CD14-positive monocyte (primary cell): Measurements from ENCODE around the gene CAMK1D. TPM values are rescaled to one million over a fixed set of nuclear protein-coding genes. Genes with fewer than 3 reads are reported as not detected.

Experiments
- DNase-seq, 3 donors: peaks; one replicate each; pipeline ENCODE4 v3.0.0-alpha.2; 2011 to 2022
- H2AFZ ChIP-seq: 2 replicates; pipeline ENCODE4 v1.6.0; 2012; ENCODE audit warnings: mild to moderate bottlenecking, low read depth, low read length, inconsistent platforms; ENCODE audit not compliant: insufficient read depth, poor library complexity, severe bottlenecking
- H3K27ac ChIP-seq, 2 donors: 1 replicate in 1 of 2; 2 replicates in 1 of 2; pipeline ENCODE4 v1.5.1; 2012 to 2013; ENCODE audit warnings: low read length in 2 of 2, control low read depth in 1 of 2, inconsistent platforms in 1 of 2, low read depth in 1 of 2, mild to moderate bottlenecking in 1 of 2
- H3K27me3 ChIP-seq, 2 donors: one replicate each; pipeline versions ENCODE4 v1.6.0 to v1.6.1; 2011 to 2013; ENCODE audit warnings: low read length in 2 of 2; ENCODE audit not compliant: control insufficient read depth in 2 of 2, insufficient read depth in 2 of 2
- H3K36me3 ChIP-seq, 2 donors: replicated peaks in 1 of 2; 1 replicate in 1 of 2; 2 replicates in 1 of 2; pipeline versions ENCODE4 v1.5.1 to v1.6.1; 2012 to 2013; ENCODE audit warnings: low read length in 2 of 2, control low read depth in 1 of 2, inconsistent platforms in 1 of 2, mild to moderate bottlenecking in 1 of 2; ENCODE audit not compliant: insufficient read depth in 2 of 2, control insufficient read depth in 1 of 2
- H3K4me1 ChIP-seq, 2 donors: 1 replicate in 1 of 2; 2 replicates in 1 of 2; pipeline versions ENCODE4 v1.5.1 to v1.6.1; 2012 to 2013; ENCODE audit warnings: low read length in 2 of 2, control low read depth in 1 of 2, inconsistent platforms in 1 of 2, mild to moderate bottlenecking in 1 of 2, moderate library complexity in 1 of 2; ENCODE audit not compliant: insufficient read depth in 2 of 2, control insufficient read depth in 1 of 2
- H3K4me2 ChIP-seq: replicated peaks from 2 replicates; pipeline ENCODE3; 2012; ENCODE audit warnings: low read length, moderate library complexity, mild to moderate bottlenecking; ENCODE audit not compliant: poor library complexity, severe bottlenecking; ENCODE audit errors: extremely low read depth
- H3K4me3 ChIP-seq, 3 experiments: fragments of 200-600 bp in 1 of 3; sonication (generic) in 1 of 3; replicated peaks in 1 of 3; 1 replicate in 2 of 3; 2 replicates in 1 of 3; pipeline ENCODE4 v1.5.1; 2011 to 2013; ENCODE audit warnings: low read length in 3 of 3, mild to moderate bottlenecking in 3 of 3, control low read depth in 2 of 3, low read depth in 2 of 3, inconsistent platforms in 1 of 3, moderate library complexity in 1 of 3
- H3K79me2 ChIP-seq: 2 replicates; pipeline ENCODE4 v1.6.0; 2012; ENCODE audit warnings: mild to moderate bottlenecking, control low read depth, inconsistent platforms, low read length, moderate library complexity; ENCODE audit not compliant: insufficient read depth
- H3K9ac ChIP-seq: 2 replicates; pipeline ENCODE4 v1.6.0; 2017; ENCODE audit warnings: low read length, mild to moderate bottlenecking; ENCODE audit not compliant: insufficient read depth, poor library complexity, severe bottlenecking
- H3K9me3 ChIP-seq, 2 donors: replicated peaks in 1 of 2; 1 replicate in 1 of 2; 2 replicates in 1 of 2; pipeline versions ENCODE4 v1.5.1 to v1.6.1; 2012 to 2013; ENCODE audit warnings: low read length in 2 of 2, control low read depth in 1 of 2; ENCODE audit not compliant: control insufficient read depth in 1 of 2, insufficient read depth in 1 of 2
- H4K20me1 ChIP-seq: 2 replicates; pipeline ENCODE4 v1.6.0; 2012; ENCODE audit warnings: mild to moderate bottlenecking, low read length, control low read depth, moderate library complexity; ENCODE audit not compliant: insufficient read depth
- H3K27ac Mint-ChIP-seq, 7 donors: one replicate each; pipeline ENCODE4 v1.8.0; 2020; ENCODE audit warnings: mild to moderate bottlenecking in 7 of 7, mixed read lengths in 7 of 7, moderate library complexity in 6 of 7, inconsistent platforms in 2 of 7
- H3K27me3 Mint-ChIP-seq, 3 donors: one replicate each; pipeline ENCODE4 v1.8.0; 2021 to 2022; ENCODE audit warnings: low read depth in 3 of 3, mild to moderate bottlenecking in 3 of 3, mixed read lengths in 3 of 3, moderate library complexity in 3 of 3, inconsistent platforms in 1 of 3
- H3K36me3 Mint-ChIP-seq, 2 donors: one replicate each; pipeline ENCODE4 v1.8.0; 2020; ENCODE audit warnings: mixed read lengths in 2 of 2, inconsistent platforms in 1 of 2, mild to moderate bottlenecking in 1 of 2
- H3K4me1 Mint-ChIP-seq: one replicate; pipeline ENCODE4 v1.8.0; 2020; ENCODE audit warnings: mild to moderate bottlenecking, mixed read lengths
- H3K4me3 Mint-ChIP-seq, 2 donors: one replicate each; pipeline ENCODE4 v1.8.0; 2020; ENCODE audit warnings: mild to moderate bottlenecking in 2 of 2, mixed read lengths in 2 of 2, moderate library complexity in 1 of 2
- H3K9me3 Mint-ChIP-seq, 7 donors: one replicate each; pipeline ENCODE4 v1.8.0; 2020 to 2022; ENCODE audit warnings: mixed read lengths in 7 of 7, mild to moderate bottlenecking in 6 of 7, moderate library complexity in 6 of 7, inconsistent platforms in 2 of 7
- WGBS: methylation state at CpG from one replicate; pipeline ENCODE4 v1.1.5; 2013; ENCODE audit warnings: missing lambda C conversion rate; ENCODE audit not compliant: insufficient coverage; 5-methylcytosine and 5-hydroxymethylcytosine counted together
- intact Hi-C, 2 donors: fragments of 100-400 bp; cut with micrococcal nuclease; formaldehyde crosslinking; loops; one replicate each; pipeline versions ENCODE4 v1.15.0 to v1.15.1; 2023
- polyA plus RNA-seq, 3 donors: library from polyadenylated mRNA; depleted of rRNA in 1 of 3; unstranded in 2 of 3; stranded (reverse) in 1 of 3; fragments of 300-500 nt in 2 of 3; fragments of >200 nt in 1 of 3; fragmentation: Illumina TruSeq in 2 of 3; gene quantifications; 1 replicate in 2 of 3; 2 replicates in 1 of 3; pipeline ENCODE4 v1.2.3, GENCODE V29; 2012 to 2021
- TF ChIP-seq, protein P1 (sequence below): fragments of 200-600 bp; IDR thresholded peaks from one replicate; pipeline ENCODE4 v1.8.0; 2022; ENCODE audit warnings: antibody characterized with exemption, mild to moderate bottlenecking

The CAMK1D gene
- polyA plus RNA-seq, 3 donors = 6.7 to 11.8 (median 7.1) TPM

DNA sequence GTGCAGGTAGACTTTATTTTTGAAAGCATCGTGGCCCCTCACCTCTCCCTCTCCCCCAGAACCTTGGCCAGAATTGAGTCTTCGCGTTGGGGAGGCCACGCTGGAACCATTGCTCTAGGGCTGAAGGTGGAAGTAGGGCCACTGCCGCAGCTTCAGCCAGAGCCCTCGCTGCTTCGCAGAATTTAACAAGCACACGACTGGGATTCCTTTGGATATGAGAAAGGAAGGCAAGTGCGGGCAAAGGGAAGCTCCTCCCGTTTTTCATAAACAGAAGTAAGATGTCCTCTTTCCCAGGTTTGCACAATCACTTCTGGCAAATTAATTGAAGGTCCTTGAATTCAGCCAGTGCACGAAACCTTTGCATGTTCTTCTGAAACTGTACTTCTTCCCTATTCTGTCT is 484.1 kb downstream of the CAMK1D start:
- Histone ChIP-seq H2AFZ (no peak overlapping the region), H3K4me1 (no peaks in the 10 kb centered on the region), H4K20me1 (no peaks in the 10 kb centered on the region), H3K9me3 (no peaks in the 10 kb centered on the region), H3K4me2 (no peak overlapping the region), H3K9ac (no peak overlapping the region), H3K4me3 (no peak overlapping the region), H3K27me3 (no peaks in the 10 kb centered on the region), H3K27ac (no peak overlapping the region), H3K79me2 (no peaks in the 10 kb centered on the region), H3K36me3 (no peaks in the 10 kb centered on the region)
- peaks cover 0 to 2% (median 0%) of the 10 kb centered on the region in 7 donors for H3K9me3 Mint-ChIP-seq
- H3K27me3 Mint-ChIP-seq = peaks cover 0 to 4% (median 1%) of the 10 kb centered on the region in 3 donors
- H3K4me3 Mint-ChIP-seq = no peak overlapping the region
- no peaks in the 10 kb centered on the region for H3K4me1 Mint-ChIP-seq
- DNase-seq = no peak
- intact Hi-C loops = no loop called here
- no peak overlapping the region for H3K27ac Mint-ChIP-seq
- H3K36me3 Mint-ChIP-seq = no peaks in the 10 kb centered on the region
- 59% methylated on average over 3 of the region's 11 CpGs for WGBS
- TF ChIP-seq, protein P1, sequence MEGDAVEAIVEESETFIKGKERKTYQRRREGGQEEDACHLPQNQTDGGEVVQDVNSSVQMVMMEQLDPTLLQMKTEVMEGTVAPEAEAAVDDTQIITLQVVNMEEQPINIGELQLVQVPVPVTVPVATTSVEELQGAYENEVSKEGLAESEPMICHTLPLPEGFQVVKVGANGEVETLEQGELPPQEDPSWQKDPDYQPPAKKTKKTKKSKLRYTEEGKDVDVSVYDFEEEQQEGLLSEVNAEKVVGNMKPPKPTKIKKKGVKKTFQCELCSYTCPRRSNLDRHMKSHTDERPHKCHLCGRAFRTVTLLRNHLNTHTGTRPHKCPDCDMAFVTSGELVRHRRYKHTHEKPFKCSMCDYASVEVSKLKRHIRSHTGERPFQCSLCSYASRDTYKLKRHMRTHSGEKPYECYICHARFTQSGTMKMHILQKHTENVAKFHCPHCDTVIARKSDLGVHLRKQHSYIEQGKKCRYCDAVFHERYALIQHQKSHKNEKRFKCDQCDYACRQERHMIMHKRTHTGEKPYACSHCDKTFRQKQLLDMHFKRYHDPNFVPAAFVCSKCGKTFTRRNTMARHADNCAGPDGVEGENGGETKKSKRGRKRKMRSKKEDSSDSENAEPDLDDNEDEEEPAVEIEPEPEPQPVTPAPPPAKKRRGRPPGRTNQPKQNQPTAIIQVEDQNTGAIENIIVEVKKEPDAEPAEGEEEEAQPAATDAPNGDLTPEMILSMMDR = no peak

DNA sequence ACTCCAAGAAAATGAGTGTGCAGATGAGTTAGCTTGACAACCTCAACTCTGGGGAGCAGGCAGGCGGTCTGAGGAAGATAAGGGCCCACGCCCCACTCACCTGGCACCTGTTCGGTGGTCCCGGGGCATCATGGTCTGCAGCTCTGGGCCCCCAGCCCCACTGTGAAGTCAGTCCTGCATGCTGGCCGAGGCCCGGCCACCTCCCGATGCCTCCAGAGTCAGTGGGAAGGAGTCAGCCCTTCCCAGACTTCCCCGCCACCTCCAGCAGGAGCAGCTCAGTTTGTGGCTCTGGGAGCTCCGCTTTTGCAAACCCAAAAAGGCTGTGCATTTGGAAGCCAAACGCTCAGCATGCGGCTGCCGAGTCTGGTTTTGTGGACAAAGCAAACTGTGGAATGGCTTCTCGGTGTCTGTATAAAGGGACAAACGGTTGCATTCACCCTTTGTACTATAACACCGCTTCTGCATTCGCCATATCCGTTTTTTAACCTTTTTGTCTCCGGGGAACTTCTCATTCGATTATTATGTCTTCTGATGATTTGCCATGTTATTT is 484.8 kb downstream of the CAMK1D start:
- no peaks in the 10 kb centered on the region for H3K79me2 ChIP-seq
- no peaks in the 10 kb centered on the region for H4K20me1 ChIP-seq
- H3K9ac ChIP-seq = no peak overlapping the region
- H3K27ac ChIP-seq = no peak overlapping the region
- Mint-ChIP-seq H3K27me3 (peaks cover 0 to 4% (median 1%) of the 10 kb centered on the region in 3 donors), H3K36me3 (no peaks in the 10 kb centered on the region), H3K27ac (no peak overlapping the region), H3K4me1 (no peaks in the 10 kb centered on the region), H3K4me3 (no peak overlapping the region), H3K9me3 (peaks cover 0 to 2% (median 0%) of the 10 kb centered on the region in 7 donors)
- H3K9me3 ChIP-seq = no peaks in the 10 kb centered on the region
- no peak for DNase-seq
- no peak overlapping the region for H2AFZ ChIP-seq
- no peak overlapping the region for H3K4me3 ChIP-seq
- H3K4me2 ChIP-seq = no peak overlapping the region
- no peaks in the 10 kb centered on the region for H3K4me1 ChIP-seq
- H3K27me3 ChIP-seq = no peaks in the 10 kb centered on the region
- H3K36me3 ChIP-seq = no peaks in the 10 kb centered on the region
- intact Hi-C loops = no loop called here
- TF ChIP-seq, protein P1 = no peak
- WGBS = 95% methylated on average over 14 of the region's 19 CpGs
